Natural killer cell (primary cell): Measurements from ENCODE around the gene MTFR1L. TPM values are rescaled to one million over a fixed set of nuclear protein-coding genes. Genes with fewer than 3 reads are reported as not detected.

ENCODE experiments used
- ATAC-seq, 3 donors: fragments of 150-1000 bp in 2 of 3; fragments of 200-7000 bp in 1 of 3; cut with Tn5 transposase; 1 replicate in 1 of 3; 2 replicates in 2 of 3; pipeline ENCODE4 v1.10.0; 2021; ENCODE audit warnings: mild to moderate bottlenecking in 2 of 3, moderate library complexity in 2 of 3
- DNase-seq, 2 donors: peaks; one replicate each; pipeline versions ENCODE4 v3.0.0 to v3.0.0-alpha.2; 2013 to 2021; ENCODE audit warnings: mixed read lengths in 1 of 2
- H3K27ac ChIP-seq: one replicate; pipeline ENCODE4 v1.5.1; 2013; ENCODE audit warnings: mild to moderate bottlenecking, low read length
- H3K27me3 ChIP-seq: one replicate; pipeline ENCODE4 v1.6.1; 2013; ENCODE audit warnings: low read length; ENCODE audit not compliant: control insufficient read depth, insufficient read depth
- H3K36me3 ChIP-seq: one replicate; pipeline ENCODE4 v1.6.1; 2013; ENCODE audit warnings: low read length; ENCODE audit not compliant: control insufficient read depth, insufficient read depth
- H3K4me1 ChIP-seq: one replicate; pipeline ENCODE4 v1.6.1; 2013; ENCODE audit warnings: low read length; ENCODE audit not compliant: control insufficient read depth, insufficient read depth
- H3K4me3 ChIP-seq: one replicate; pipeline ENCODE4 v1.5.1; 2013; ENCODE audit warnings: low read length
- H3K9me3 ChIP-seq: one replicate; pipeline ENCODE4 v1.6.1; 2013; ENCODE audit warnings: low read length; ENCODE audit not compliant: control insufficient read depth, insufficient read depth
- H3K27ac Mint-ChIP-seq, 2 donors: one replicate each; pipeline ENCODE4 v1.8.0; 2022; ENCODE audit warnings: mild to moderate bottlenecking in 2 of 2, mixed read lengths in 2 of 2, moderate library complexity in 1 of 2
- H3K27me3 Mint-ChIP-seq, 2 donors: one replicate each; pipeline ENCODE4 v1.8.0; 2022; ENCODE audit warnings: low read depth in 2 of 2, mixed read lengths in 2 of 2
- H3K36me3 Mint-ChIP-seq: one replicate; pipeline ENCODE4 v1.8.0; 2022; ENCODE audit warnings: mixed read lengths
- H3K4me1 Mint-ChIP-seq, 2 donors: one replicate each; pipeline ENCODE4 v1.8.0; 2022; ENCODE audit warnings: mixed read lengths in 2 of 2
- H3K4me3 Mint-ChIP-seq: one replicate; pipeline ENCODE4 v1.8.0; 2022; ENCODE audit warnings: mild to moderate bottlenecking, moderate library complexity, mixed read lengths
- H3K9me3 Mint-ChIP-seq, 2 donors: one replicate each; pipeline ENCODE4 v1.8.0; 2022; ENCODE audit warnings: mixed read lengths in 2 of 2
- WGBS: methylation state at CpG from one replicate; pipeline ENCODE4 v1.1.7; 2013; ENCODE audit warnings: missing lambda C conversion rate; ENCODE audit not compliant: insufficient coverage; 5-methylcytosine and 5-hydroxymethylcytosine counted together
- intact Hi-C: fragments of 100-400 bp; cut with micrococcal nuclease; formaldehyde crosslinking; loops from one replicate; pipeline ENCODE4 v1.14.2; 2022
- total RNA-seq, 4 donors: library from RNA; stranded (reverse); fragments of 120-200 nt in 1 of 4; gene quantifications; one replicate each; pipeline versions ENCODE4 v1.2.3 to v1.2.4, GENCODE V29; 2013 to 2022
- TF ChIP-seq, protein P1 (sequence below): fragments of 200-600 bp; IDR thresholded peaks from one replicate; pipeline ENCODE4 v1.8.0; 2022; ENCODE audit warnings: antibody characterized with exemption

MTFR1L gene
- total RNA-seq, 3 donors from 2014 or later (not counting 1 experiment from before 2014, with no cell fraction given), result 33.4 to 39.0 (median 39.0) TPM

DNA sequence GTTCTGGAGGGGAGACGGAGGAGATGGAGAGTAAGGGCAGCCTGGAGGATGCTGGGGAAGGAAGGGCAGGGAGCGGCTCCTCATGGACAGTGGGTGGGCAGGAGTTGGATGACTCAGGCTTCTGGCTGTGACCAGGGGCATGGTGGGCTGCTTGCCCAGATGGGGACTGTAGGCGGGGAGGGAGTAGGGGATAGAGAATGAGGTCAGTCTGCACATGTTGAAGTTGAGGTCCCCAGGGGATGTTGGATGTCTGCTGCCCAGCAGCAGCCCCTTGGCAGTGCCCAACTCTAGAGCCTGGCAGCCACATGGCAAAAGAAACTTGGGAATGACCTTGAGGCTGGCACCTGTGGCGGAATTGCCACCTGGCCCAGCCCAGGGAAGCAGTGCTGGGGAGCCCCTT is 13.3 kb upstream of the MTFR1L start:
- H3K36me3 Mint-ChIP-seq, result no peaks in the 10 kb centered on the region
- no peak for ATAC-seq
- H3K27me3 Mint-ChIP-seq, result no peaks in the 10 kb centered on the region
- H3K4me3 Mint-ChIP-seq, result no peak overlapping the region
- Histone ChIP-seq H3K4me3 (no peak overlapping the region), H3K4me1 (peaks cover 15% of the 10 kb centered on the region), H3K36me3 (no peaks in the 10 kb centered on the region), H3K27ac (no peak overlapping the region), H3K9me3 (no peaks in the 10 kb centered on the region), H3K27me3 (no peaks in the 10 kb centered on the region)
- no peaks in the 10 kb centered on the region for H3K9me3 Mint-ChIP-seq
- H3K4me1 Mint-ChIP-seq, result no peaks in the 10 kb centered on the region
- no peak overlapping the region for H3K27ac Mint-ChIP-seq
- 96% methylated on average over 4 of the region's 4 CpGs for WGBS
- TF ChIP-seq, protein P1, sequence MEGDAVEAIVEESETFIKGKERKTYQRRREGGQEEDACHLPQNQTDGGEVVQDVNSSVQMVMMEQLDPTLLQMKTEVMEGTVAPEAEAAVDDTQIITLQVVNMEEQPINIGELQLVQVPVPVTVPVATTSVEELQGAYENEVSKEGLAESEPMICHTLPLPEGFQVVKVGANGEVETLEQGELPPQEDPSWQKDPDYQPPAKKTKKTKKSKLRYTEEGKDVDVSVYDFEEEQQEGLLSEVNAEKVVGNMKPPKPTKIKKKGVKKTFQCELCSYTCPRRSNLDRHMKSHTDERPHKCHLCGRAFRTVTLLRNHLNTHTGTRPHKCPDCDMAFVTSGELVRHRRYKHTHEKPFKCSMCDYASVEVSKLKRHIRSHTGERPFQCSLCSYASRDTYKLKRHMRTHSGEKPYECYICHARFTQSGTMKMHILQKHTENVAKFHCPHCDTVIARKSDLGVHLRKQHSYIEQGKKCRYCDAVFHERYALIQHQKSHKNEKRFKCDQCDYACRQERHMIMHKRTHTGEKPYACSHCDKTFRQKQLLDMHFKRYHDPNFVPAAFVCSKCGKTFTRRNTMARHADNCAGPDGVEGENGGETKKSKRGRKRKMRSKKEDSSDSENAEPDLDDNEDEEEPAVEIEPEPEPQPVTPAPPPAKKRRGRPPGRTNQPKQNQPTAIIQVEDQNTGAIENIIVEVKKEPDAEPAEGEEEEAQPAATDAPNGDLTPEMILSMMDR, result no peak
- DNase-seq, result no peak
- intact Hi-C loops, result no loop called here

DNA sequence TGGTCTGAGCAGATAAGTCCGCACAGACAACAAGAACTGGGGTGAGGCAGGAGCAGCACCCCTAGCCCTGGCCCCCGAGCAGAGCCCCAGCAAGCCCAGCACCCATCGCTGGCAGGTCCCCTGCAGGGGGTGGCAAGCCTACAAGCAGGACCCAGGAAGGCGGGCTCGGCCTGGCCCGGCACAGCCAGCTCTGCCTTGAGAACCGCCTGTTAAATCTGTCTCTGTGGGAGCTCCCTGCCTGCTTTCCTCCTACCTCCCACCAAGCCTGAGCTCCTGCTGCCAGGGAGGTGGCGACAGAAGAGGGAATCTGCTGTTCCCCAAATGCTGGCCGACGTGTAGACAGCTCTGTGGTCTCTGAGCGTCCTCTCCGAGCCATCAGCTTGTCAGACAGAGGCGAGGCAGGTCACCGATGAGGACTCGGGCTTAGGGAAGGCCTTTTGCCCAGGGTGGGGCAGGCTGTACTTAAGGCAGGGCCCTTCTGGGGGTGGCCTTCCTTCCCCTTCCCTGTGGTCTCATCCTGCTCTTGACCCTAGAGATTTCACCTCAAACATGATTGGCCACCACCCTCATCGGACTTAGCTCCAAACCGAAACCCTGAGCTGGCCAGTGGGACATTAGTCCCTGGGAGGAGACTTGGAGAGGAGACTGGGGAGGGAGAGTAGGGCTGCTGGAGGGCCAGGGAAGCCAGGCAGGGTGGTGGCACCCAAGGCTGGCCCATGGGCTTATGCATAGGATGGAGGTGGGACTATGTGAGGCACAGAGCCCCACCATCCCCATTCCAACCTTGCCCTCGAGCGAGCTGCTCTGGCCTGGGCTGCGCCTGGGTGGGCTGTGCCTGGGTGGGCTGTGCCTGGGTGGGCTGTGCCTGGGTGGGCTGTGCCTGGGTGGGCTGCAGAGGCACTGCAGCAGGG is 12.0 kb upstream of the MTFR1L start:
- Mint-ChIP-seq H3K27me3 (no peaks in the 10 kb centered on the region), H3K4me3 (no peak overlapping the region), H3K27ac (no peak overlapping the region), H3K9me3 (no peaks in the 10 kb centered on the region), H3K4me1 (no peaks in the 10 kb centered on the region), H3K36me3 (no peaks in the 10 kb centered on the region)
- intact Hi-C loops, result no loop called here
- no peaks in the 10 kb centered on the region for H3K27me3 ChIP-seq
- no peak overlapping the region for H3K4me3 ChIP-seq
- no peak overlapping the region for H3K27ac ChIP-seq
- H3K9me3 ChIP-seq, result no peaks in the 10 kb centered on the region
- DNase-seq (no peak), ATAC-seq (no peak)
- WGBS, result 97% methylated on average over 17 of the region's 20 CpGs
- TF ChIP-seq, protein P1, result no peak
- H3K36me3 ChIP-seq, result no peaks in the 10 kb centered on the region
- peaks cover 15% of the 10 kb centered on the region for H3K4me1 ChIP-seq

DNA sequence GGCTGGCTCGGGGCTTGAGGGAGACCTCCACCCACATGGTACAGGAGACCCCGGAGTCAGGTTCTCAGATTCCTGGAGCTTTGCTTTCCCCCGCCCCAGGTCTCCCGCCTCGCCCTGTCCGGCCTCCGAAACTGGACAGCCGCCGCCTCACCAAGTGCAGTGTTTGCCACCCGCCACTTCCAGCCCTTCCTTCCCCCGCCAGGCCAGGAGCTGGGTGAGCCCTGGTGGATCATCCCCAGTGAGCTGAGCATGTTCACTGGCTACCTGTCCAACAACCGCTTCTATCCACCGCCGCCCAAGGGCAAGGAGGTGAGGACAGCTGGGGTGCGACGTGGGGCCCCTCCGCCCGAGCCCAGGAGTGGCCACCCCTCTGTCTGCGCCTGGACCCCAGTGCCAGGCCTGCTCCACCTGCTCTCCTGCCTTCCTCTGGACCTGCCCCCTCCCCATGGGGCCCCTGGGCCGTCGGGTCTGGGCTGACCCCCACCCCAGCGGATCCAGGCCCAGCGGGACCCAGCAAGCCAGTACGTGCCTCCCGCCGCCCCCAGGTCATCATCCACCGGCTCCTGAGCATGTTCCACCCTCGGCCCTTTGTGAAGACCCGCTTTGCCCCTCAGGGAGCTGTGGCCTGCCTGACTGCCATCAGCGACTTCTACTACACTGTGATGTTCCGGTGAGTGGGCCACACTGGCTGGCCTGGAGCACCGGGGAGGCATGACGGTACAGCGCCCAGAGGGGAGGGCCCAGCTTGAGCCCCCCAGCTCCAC is 11.1 kb upstream of the MTFR1L start:
- no peak overlapping the region for H3K4me3 ChIP-seq
- intact Hi-C loops, result no loop called here
- no peaks in the 10 kb centered on the region for H3K36me3 Mint-ChIP-seq
- TF ChIP-seq, protein P1, result no peak
- no peak overlapping the region for H3K4me3 Mint-ChIP-seq
- H3K9me3 Mint-ChIP-seq, result no peaks in the 10 kb centered on the region
- H3K36me3 ChIP-seq, result no peaks in the 10 kb centered on the region
- no peaks in the 10 kb centered on the region for H3K27me3 ChIP-seq
- DNase-seq (no peak), ATAC-seq (no peak)
- no peaks in the 10 kb centered on the region for H3K4me1 Mint-ChIP-seq
- H3K9me3 ChIP-seq, result no peaks in the 10 kb centered on the region
- no peak overlapping the region for H3K27ac Mint-ChIP-seq
- 92% methylated on average over 34 of the region's 34 CpGs for WGBS
- H3K4me1 ChIP-seq, result peaks cover 15% of the 10 kb centered on the region
- no peaks in the 10 kb centered on the region for H3K27me3 Mint-ChIP-seq
- H3K27ac ChIP-seq, result no peak overlapping the region
